Activated naive CD4-positive, alpha-beta T cell (primary cell): ENCODE measurements around the gene CCZ1.
A peak's percentile ranks its signal among the peaks of the same experiment; 100 is the strongest.
"Not testable (repeated sequence)": the region's sequence is repeated elsewhere in the genome, so short reads cannot be mapped to it uniquely, and the experiment has no call there.

Experiments used
- DNase-seq, 4 experiments: peaks; one replicate each; lab custom pipeline; 2025; lab: John Stamatoyannopoulos, UW

CCZ1 gene

GRCh38 chr7:5898480-5899224 lies at the start of gene CCZ1:
TSS of gene CCZ1 (plus strand) at chr7:5898733. CDS start at chr7:5898800, 67 bp downstream.
- peak in 3 of 4 experiments; percentile 25 to 63 (median 26) for DNase-seq

GRCh38 chr7:5850944-5851343 lies 47.6 kb upstream of the CCZ1 start:
- DNase-seq: no peak

- DNase-seq: no peak
These were observed 43.8 kb upstream of the CCZ1 start for GRCh38 chr7:5854738-5855137.

GRCh38 chr7:5857041-5857575 lies 41.4 kb upstream of the CCZ1 start:
- not testable (repeated sequence) for DNase-seq

GRCh38 chr7:5858494-5858893 lies 40.0 kb upstream of the CCZ1 start:
- DNase-seq: peak in 1 of 4 experiments; percentile 35

- DNase-seq: not testable (repeated sequence)
These were observed 37.3 kb upstream of the CCZ1 start for GRCh38 chr7:5861281-5861680.

- not testable (repeated sequence) for DNase-seq
These were observed 35.7 kb upstream of the CCZ1 start for GRCh38 chr7:5862753-5863366.

GRCh38 chr7:5865279-5865931 lies 33.1 kb upstream of the CCZ1 start:
- DNase-seq: not testable (repeated sequence)

GRCh38 chr7:5867060-5867459 lies 31.5 kb upstream of the CCZ1 start:
- DNase-seq: no peak

GRCh38 chr7:5868928-5869341 lies 29.6 kb upstream of the CCZ1 start:
- not testable (repeated sequence) for DNase-seq

- DNase-seq: no peak
These were observed 28.8 kb upstream of the CCZ1 start for GRCh38 chr7:5869691-5870090.

GRCh38 chr7:5870311-5870710 lies 28.2 kb upstream of the CCZ1 start:
- DNase-seq: no peak

GRCh38 chr7:5872326-5872725 lies 26.2 kb upstream of the CCZ1 start:
- no peak for DNase-seq

GRCh38 chr7:5879591-5879990 lies 18.9 kb upstream of the CCZ1 start:
- DNase-seq: not testable (repeated sequence)

- DNase-seq: not testable (repeated sequence)
These were observed 18.4 kb upstream of the CCZ1 start for GRCh38 chr7:5880106-5880505.

- DNase-seq: not testable (repeated sequence)
These were observed 14.1 kb upstream of the CCZ1 start for GRCh38 chr7:5884431-5884830.

GRCh38 chr7:5888021-5888420 lies 10.5 kb upstream of the CCZ1 start:
- not testable (repeated sequence) for DNase-seq

- not testable (repeated sequence) for DNase-seq
These were observed 8.3 kb upstream of the CCZ1 start for GRCh38 chr7:5890244-5890643.

GRCh38 chr7:5892498-5892897 lies 6.0 kb upstream of the CCZ1 start:
- no peak for DNase-seq

GRCh38 chr7:5897369-5897919 lies 1.1 kb upstream of the CCZ1 start:
- not testable (repeated sequence) for DNase-seq

- not testable (repeated sequence) for DNase-seq
These were observed 4.5 kb downstream of the CCZ1 start for GRCh38 chr7:5903002-5903401.

GRCh38 chr7:5904726-5905125 lies 6.2 kb downstream of the CCZ1 start:
- DNase-seq: not testable (repeated sequence)
